Loucy (cell line): Measurements from ENCODE around the gene SLC27A2.

Experiments
- H2AFZ ChIP-seq: fragments of 200-600 bp; sonication (generic); 2 replicates; pipeline ENCODE4 v1.6.0; 2016; ENCODE audit warnings: antibody characterized with exemption, mild to moderate bottlenecking, low read length, moderate library complexity
- H3F3A ChIP-seq: fragments of 200-600 bp; 2 replicates; pipeline ENCODE4 v1.6.0; 2016; ENCODE audit warnings: antibody characterized with exemption, low read depth, mild to moderate bottlenecking
- H3K27me3 ChIP-seq: fragments of 200-600 bp; sonication (generic); 2 replicates; pipeline ENCODE4 v1.6.1; 2014; ENCODE audit warnings: low read length, mild to moderate bottlenecking; ENCODE audit not compliant: insufficient read depth, poor library complexity, severe bottlenecking
- H3K36me3 ChIP-seq: fragments of 200-600 bp; sonication (generic); 2 replicates; pipeline ENCODE4 v1.6.1; 2016; ENCODE audit warnings: low read length; ENCODE audit not compliant: insufficient read depth
- H3K4me1 ChIP-seq: fragments of 200-600 bp; sonication (generic); 2 replicates; pipeline ENCODE4 v1.5.1; 2014; ENCODE audit warnings: low read length, mild to moderate bottlenecking; ENCODE audit not compliant: insufficient read depth, poor library complexity, severe bottlenecking
- H3K4me2 ChIP-seq: fragments of 200-600 bp; sonication (generic); 2 replicates; pipeline ENCODE4 v1.6.0; 2014; ENCODE audit warnings: antibody characterized with exemption, low read length, low read depth, mild to moderate bottlenecking; ENCODE audit not compliant: poor library complexity, severe bottlenecking
- H3K4me3 ChIP-seq: fragments of 200-600 bp; sonication (generic); 2 replicates; pipeline ENCODE4 v1.5.1; 2014; ENCODE audit warnings: low read length, mild to moderate bottlenecking, mixed read lengths; ENCODE audit not compliant: poor library complexity, severe bottlenecking
- H3K79me2 ChIP-seq: fragments of 200-600 bp; sonication (generic); 2 replicates; pipeline ENCODE4 v1.6.1; 2014; ENCODE audit warnings: low read length; ENCODE audit not compliant: insufficient read depth
- H3K9ac ChIP-seq: fragments of 200-600 bp; sonication (generic); 2 replicates; pipeline ENCODE4 v1.6.0; 2014; ENCODE audit warnings: mild to moderate bottlenecking, low read depth, low read length, moderate library complexity; ENCODE audit not compliant: poor library complexity, severe bottlenecking
- H3K9me2 ChIP-seq: fragments of 200-600 bp; sonication (generic); replicated peaks from 2 replicates; pipeline ENCODE4 v1.6.1; 2016; ENCODE audit warnings: low read depth, low read length, mixed read lengths
- H3K9me3 ChIP-seq: fragments of 200-600 bp; sonication (generic); 2 replicates; pipeline ENCODE4 v1.6.1; 2014; ENCODE audit warnings: mild to moderate bottlenecking, antibody characterized with exemption, low read length, low read depth; ENCODE audit not compliant: insufficient read depth
- H4K20me1 ChIP-seq: fragments of 200-600 bp; sonication (generic); 2 replicates; pipeline ENCODE4 v1.6.0; 2014; ENCODE audit warnings: antibody characterized with exemption, low read length, mild to moderate bottlenecking; ENCODE audit not compliant: insufficient read depth, poor library complexity, severe bottlenecking
- CTCF ChIP-seq: fragments of 200-600 bp; sonication (generic); conservative IDR thresholded peaks from 2 replicates; pipeline ENCODE4 v1.5.1; 2014; ENCODE audit warnings: mild to moderate bottlenecking, antibody characterized with exemption, low read length
- EZH2phosphoT487 ChIP-seq: fragments of 200-600 bp; IDR thresholded peaks from 2 replicates; pipeline ENCODE4 v1.6.1; 2018; ENCODE audit warnings: antibody characterized with exemption, mild to moderate bottlenecking, moderate library complexity, borderline replicate concordance

SLC27A2 gene

GRCh38 chr15:50183112-50183794 lies 1.3 kb downstream of the SLC27A2 start:
- TF ChIP-seq CTCF (no peak), EZH2phosphoT487 (no peak)
- H3K27me3 ChIP-seq: no peaks in the 10 kb centered on the region
- no peaks in the 10 kb centered on the region for H3K79me2 ChIP-seq
- no peaks in the 10 kb centered on the region for H3K9me3 ChIP-seq
- no peaks in the 10 kb centered on the region for H3F3A ChIP-seq
- H3K4me3 ChIP-seq: no peak overlapping the region
- no peaks in the 10 kb centered on the region for H4K20me1 ChIP-seq
- H3K4me1 ChIP-seq: peaks cover 8% of the 10 kb centered on the region
- no peaks in the 10 kb centered on the region for H3K36me3 ChIP-seq
- H3K4me2 ChIP-seq: peak overlapping the region; percentile 5
- H3K9ac ChIP-seq: no peak overlapping the region
- no peaks in the 10 kb centered on the region for H3K9me2 ChIP-seq
- peak overlapping the region; percentile 62 for H2AFZ ChIP-seq

- H3K9ac ChIP-seq: no peak overlapping the region
- no peak overlapping the region for H3K4me3 ChIP-seq
- peaks cover 14% of the 10 kb centered on the region for H3K4me1 ChIP-seq
- H3F3A ChIP-seq: no peaks in the 10 kb centered on the region
- no peaks in the 10 kb centered on the region for H3K9me3 ChIP-seq
- no peaks in the 10 kb centered on the region for H3K79me2 ChIP-seq
- TF ChIP-seq CTCF (no peak), EZH2phosphoT487 (no peak)
- H2AFZ ChIP-seq: no peak overlapping the region
- no peaks in the 10 kb centered on the region for H4K20me1 ChIP-seq
- no peaks in the 10 kb centered on the region for H3K9me2 ChIP-seq
- no peaks in the 10 kb centered on the region for H3K36me3 ChIP-seq
- H3K27me3 ChIP-seq: no peaks in the 10 kb centered on the region
- H3K4me2 ChIP-seq: no peak overlapping the region
Observed at GRCh38 chr15:50184863-50185504, 3.0 kb downstream of the SLC27A2 start.

GRCh38 chr15:50186090-50186489 lies 4.1 kb downstream of the SLC27A2 start:
- TF ChIP-seq EZH2phosphoT487: no peak
- no peak for TF ChIP-seq CTCF
- H3K9ac ChIP-seq: no peak overlapping the region
- no peak overlapping the region for H3K4me3 ChIP-seq
- peaks cover 19% of the 10 kb centered on the region for H3K4me1 ChIP-seq
- H3K36me3 ChIP-seq: no peaks in the 10 kb centered on the region
- no peaks in the 10 kb centered on the region for H3K9me2 ChIP-seq
- H3K27me3 ChIP-seq: no peaks in the 10 kb centered on the region
- no peak overlapping the region for H2AFZ ChIP-seq
- no peaks in the 10 kb centered on the region for H4K20me1 ChIP-seq
- H3K4me2 ChIP-seq: no peak overlapping the region
- no peaks in the 10 kb centered on the region for H3F3A ChIP-seq
- no peaks in the 10 kb centered on the region for H3K79me2 ChIP-seq
- H3K9me3 ChIP-seq: no peaks in the 10 kb centered on the region
